ENCODE measurements around the gene ENDOV.

- TF ChIP-seq CTCF (IDR thresholded peaks at IDR 0.05) (no peak), EZH2phosphoT487 (IDR thresholded peaks at IDR 0.05) (peak; percentile 89)
These were observed 63.7 kb downstream of the ENDOV start for GRCh38 chr17:80478487-80479245.
